ENCODE measurements around the gene NFILZ. TPM values are rescaled to one million over a fixed set of nuclear protein-coding genes. Genes with fewer than 3 reads are reported as not detected.
A peak's percentile ranks its signal among the peaks of the same experiment; 100 is the strongest.

NFILZ gene
- total RNA-seq, 4 donors from 2014 or later: not detected

- peak; percentile 100 for DNase-seq (ENCODE audit: low spot score)
- no peak for TF ChIP-seq CTCF (IDR thresholded peaks at IDR 0.05)
- peak; percentile 93 for ATAC-seq (ENCODE audit: low FRiP score)
Measured at GRCh38 chr19:8592231-8593009, 38.0 kb upstream of the NFILZ start.

GRCh38 chr19:8593931-8594330 lies 36.5 kb upstream of the NFILZ start:
- no peak for ATAC-seq (ENCODE audit: low FRiP score)
- no peak for DNase-seq (ENCODE audit: low spot score)
- no peak for TF ChIP-seq CTCF (IDR thresholded peaks at IDR 0.05)

- no peak for ATAC-seq (ENCODE audit: low FRiP score)
- DNase-seq (ENCODE audit: low spot score): no peak
- no peak for TF ChIP-seq CTCF (IDR thresholded peaks at IDR 0.05)
Measured at GRCh38 chr19:8595651-8596050, 34.8 kb upstream of the NFILZ start.

GRCh38 chr19:8596168-8596567 lies 34.3 kb upstream of the NFILZ start:
- ATAC-seq (ENCODE audit: low FRiP score) (no peak), DNase-seq (ENCODE audit: low spot score) (no peak)
- no peak for TF ChIP-seq CTCF (IDR thresholded peaks at IDR 0.05)

GRCh38 chr19:8600064-8600463 lies 30.4 kb upstream of the NFILZ start:
- no peak for TF ChIP-seq CTCF (IDR thresholded peaks at IDR 0.05)
- ATAC-seq (ENCODE audit: low FRiP score): no peak

GRCh38 chr19:8600816-8601215 lies 29.6 kb upstream of the NFILZ start:
- DNase-seq (ENCODE audit: low spot score): no peak
- no peak for ATAC-seq (ENCODE audit: low FRiP score)
- TF ChIP-seq CTCF (IDR thresholded peaks at IDR 0.05): no peak

More at GRCh38 chr19:8600064-8600463, 30.4 kb upstream of the NFILZ start:
- DNase-seq (ENCODE audit: low spot score): no peak

GRCh38 chr19:8601796-8602195 lies 28.6 kb upstream of the NFILZ start:
- ATAC-seq (ENCODE audit: low FRiP score) (no peak), DNase-seq (ENCODE audit: low spot score) (no peak)
- no peak for TF ChIP-seq CTCF (IDR thresholded peaks at IDR 0.05)

Measured in omental fat pad (tissue), 4 donors.